Stimulated activated CD8-positive, alpha-beta memory T cell treated with anti-CD3 and anti-CD28 coated beads, Interleukin-2, amount 100 ng/mL, for 1 hour (primary cell): ENCODE data around the gene DNAJB12.

Experiments used
- DNase-seq, 2 donors: peaks; one replicate each; pipeline ENCODE4 v3.0.0-alpha.2; 2020; ENCODE audit warnings: low read depth in 2 of 2

DNAJB12 gene

DNA sequence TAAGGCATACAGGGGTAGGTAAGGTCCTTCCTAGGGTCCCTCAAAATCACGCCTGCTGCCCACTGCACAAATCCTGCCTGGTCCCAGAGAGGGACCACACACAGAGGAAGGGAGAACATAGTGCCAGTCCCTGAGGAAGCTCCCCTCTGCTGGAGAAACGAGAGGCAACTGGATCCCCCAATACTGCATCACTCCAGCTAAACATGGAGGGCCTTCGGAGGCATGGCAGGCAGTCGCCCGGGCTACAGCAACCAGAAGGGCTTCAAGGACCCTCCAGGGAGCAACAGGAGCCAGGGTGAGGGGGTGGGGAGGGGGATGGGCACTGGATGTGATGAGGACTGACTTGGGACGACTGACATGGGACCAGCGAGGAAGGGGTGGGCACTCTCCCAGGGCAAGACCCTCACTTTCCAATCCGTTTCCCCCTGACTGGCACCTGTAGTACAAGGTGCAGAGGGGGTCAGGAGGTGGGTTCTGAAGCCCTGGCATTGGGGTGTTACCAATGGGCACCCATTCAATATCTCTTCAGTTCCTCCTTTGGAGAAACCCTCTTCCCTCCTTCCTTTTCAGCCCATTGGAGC, 59.3 kb downstream of the DNAJB12 start:
- no peak for DNase-seq

DNA sequence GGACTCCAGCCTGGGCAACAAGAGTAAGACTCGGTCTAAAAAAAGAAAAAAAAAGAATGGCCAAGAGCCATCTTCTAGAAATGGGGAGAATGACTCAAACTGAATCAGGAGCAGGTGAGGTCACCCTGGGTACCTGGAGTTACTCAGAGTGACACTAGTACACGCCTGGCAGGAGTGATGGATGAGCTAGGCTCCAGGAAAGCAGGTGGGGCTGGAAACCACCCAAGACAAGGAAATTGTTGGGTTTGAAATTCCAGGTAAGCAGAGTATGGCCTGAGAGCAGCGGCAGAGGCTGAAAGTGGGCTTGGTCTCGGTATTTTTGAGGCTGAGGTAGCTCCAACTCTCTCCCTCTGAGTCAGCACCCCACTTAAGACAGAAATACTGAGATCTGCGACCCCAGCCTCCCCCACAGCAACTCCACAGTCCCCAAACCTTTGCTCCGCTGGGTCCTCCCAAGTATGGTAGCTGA, 62.5 kb downstream of the DNAJB12 start:
- DNase-seq, result no peak

DNA sequence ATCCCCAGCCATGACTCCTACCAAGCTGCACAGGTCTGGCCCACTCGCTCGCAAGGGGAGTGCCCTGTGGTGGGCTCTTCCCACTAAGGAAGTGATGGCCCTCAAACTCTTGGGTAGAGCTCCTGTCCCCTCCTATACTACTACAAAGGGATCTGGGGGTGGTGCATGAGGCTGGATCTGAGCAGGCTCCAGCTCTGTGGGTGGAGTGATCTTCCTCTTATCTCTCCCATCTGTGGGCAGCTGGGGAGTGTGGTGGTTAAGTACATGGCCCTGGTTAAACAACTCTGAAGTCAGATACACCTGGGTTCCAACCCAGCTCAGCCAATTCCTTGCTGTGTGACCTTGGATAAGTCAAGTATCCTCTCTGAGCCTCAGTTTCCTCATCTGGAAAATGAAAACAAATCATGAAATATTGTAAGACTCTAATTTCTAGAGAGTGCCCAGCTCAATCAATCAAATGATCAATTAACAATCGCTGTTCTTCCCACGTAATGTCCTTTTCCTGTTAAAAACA, 63.6 kb downstream of the DNAJB12 start:
- no peak for DNase-seq

DNA sequence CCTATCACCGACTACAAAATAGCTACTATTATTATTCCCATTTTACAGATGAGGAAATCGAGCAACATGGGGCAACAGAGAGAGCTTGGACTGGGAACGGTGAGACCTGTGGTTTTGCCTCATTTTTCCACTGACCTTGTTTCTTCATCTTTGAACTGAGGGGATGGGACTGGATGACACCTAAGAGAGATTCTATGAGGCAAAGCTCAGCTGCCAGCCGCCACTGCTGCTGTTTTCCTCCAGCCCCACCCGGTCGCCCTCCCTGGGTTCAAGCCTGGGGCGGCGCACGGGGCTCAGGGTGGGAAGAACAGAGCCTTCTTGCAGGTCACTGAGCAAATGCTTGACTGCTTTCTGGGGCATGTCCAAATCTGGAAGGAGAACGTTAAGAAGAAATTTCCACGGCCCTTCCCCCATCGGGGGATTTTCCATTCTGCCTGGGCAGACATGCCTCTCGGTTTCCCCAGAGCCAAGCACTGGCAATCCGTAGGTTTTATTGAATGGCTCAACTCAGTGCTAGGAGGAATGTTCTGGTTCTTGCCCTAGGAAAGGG, 68.7 kb downstream of the DNAJB12 start:
- no peak for DNase-seq

DNA sequence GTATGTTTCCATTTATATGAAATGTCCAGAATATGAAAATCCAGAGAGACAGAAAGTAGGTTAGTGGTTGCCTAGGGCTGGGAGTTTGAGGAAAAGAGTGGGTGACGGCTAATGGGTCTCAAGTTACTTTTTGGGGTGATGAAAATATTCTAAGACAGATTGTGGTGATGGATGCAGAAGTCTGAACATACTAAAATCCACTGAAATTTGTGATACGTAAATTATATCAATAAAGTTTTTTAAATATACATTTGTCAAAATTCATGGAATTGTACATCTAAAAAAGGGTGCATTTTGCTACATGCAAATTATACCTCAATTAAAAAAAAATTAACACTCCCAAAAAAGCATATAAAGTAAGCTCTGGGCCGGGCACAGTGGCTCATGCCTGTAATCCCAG, 71.6 kb downstream of the DNAJB12 start:
- no peak for DNase-seq
